Fibroblast of lung (primary cell): ENCODE measurements around the gene TEX12. TPM values are rescaled to one million over a fixed set of nuclear protein-coding genes. Genes with fewer than 3 reads are reported as not detected.

ENCODE experiments used
- DNase-seq, 2 donors: peaks; one replicate each; pipeline versions ENCODE4 v3.0.0 to v3.0.0-alpha.2; 2010; ENCODE audit warnings: low read depth in 2 of 2
- H2AFZ ChIP-seq: 2 replicates; pipeline ENCODE4 v1.5.1; 2012; ENCODE audit warnings: low read length, control low read depth, inconsistent platforms
- H3K27ac ChIP-seq: 2 replicates; pipeline ENCODE4 v1.5.1; 2011; ENCODE audit warnings: low read length, control low read depth; ENCODE audit not compliant: insufficient read depth
- H3K27me3 ChIP-seq: 2 replicates; pipeline ENCODE4 v1.5.1; 2011; ENCODE audit warnings: mild to moderate bottlenecking, low read length; ENCODE audit not compliant: control insufficient read depth, insufficient read depth
- H3K36me3 ChIP-seq: 2 replicates; pipeline ENCODE4 v1.5.1; 2011; ENCODE audit warnings: low read length; ENCODE audit not compliant: control insufficient read depth, insufficient read depth
- H3K4me1 ChIP-seq: 2 replicates; pipeline ENCODE4 v1.5.1; 2011; ENCODE audit warnings: low read length; ENCODE audit not compliant: control insufficient read depth, insufficient read depth; ENCODE audit errors: extremely low read depth
- H3K4me2 ChIP-seq: 2 replicates; pipeline ENCODE4 v1.5.1; 2011; ENCODE audit warnings: low read length, control low read depth; ENCODE audit not compliant: insufficient read depth; ENCODE audit errors: extremely low read depth
- H3K4me3 ChIP-seq, 4 experiments: fragments of 200-600 bp in 1 of 4; sonication (generic) in 1 of 4; replicated peaks in 1 of 4; 2 replicates each; pipeline ENCODE4 v1.5.1; 2011 to 2016; ENCODE audit warnings: low read length in 4 of 4, low read depth in 3 of 4, mild to moderate bottlenecking in 3 of 4, control low read depth in 2 of 4, inconsistent platforms in 1 of 4, mixed read lengths in 1 of 4; ENCODE audit not compliant: insufficient read depth in 1 of 4; ENCODE audit errors: control extremely low read depth in 1 of 4
- H3K79me2 ChIP-seq: 2 replicates; pipeline ENCODE4 v1.5.1; 2012; ENCODE audit warnings: mild to moderate bottlenecking, low read length, inconsistent platforms; ENCODE audit not compliant: control insufficient read depth, insufficient read depth
- H3K9ac ChIP-seq: 2 replicates; pipeline ENCODE4 v1.5.1; 2011; ENCODE audit warnings: mild to moderate bottlenecking, low read length, control low read depth; ENCODE audit not compliant: insufficient read depth
- H3K9me3 ChIP-seq: 2 replicates; pipeline ENCODE4 v1.5.1; 2012; ENCODE audit warnings: low read depth, low read length; ENCODE audit not compliant: control insufficient read depth, insufficient read depth
- H4K20me1 ChIP-seq: 2 replicates; pipeline ENCODE4 v1.5.1; 2011; ENCODE audit warnings: low read length; ENCODE audit not compliant: control insufficient read depth, insufficient read depth; ENCODE audit errors: extremely low read depth
- EZH2 ChIP-seq: IDR thresholded peaks from 2 replicates; pipeline ENCODE4 v1.5.1; 2012; ENCODE audit warnings: low read length, control low read depth, mild to moderate bottlenecking; ENCODE audit errors: missing control alignments
- polyA plus RNA-seq, 2 donors: library from polyadenylated mRNA; depleted of rRNA in 1 of 2; stranded (reverse) in 1 of 2; unstranded in 1 of 2; fragments of >200 nt; gene quantifications; 2 replicates each; pipeline ENCODE4 v1.2.1, GENCODE V29; 2011 to 2012; ENCODE audit warnings: missing spikeins in 1 of 2
- total RNA-seq: library from RNA; depleted of rRNA; stranded (reverse); fragments of >200 nt; gene quantifications from 2 replicates; pipeline ENCODE4 v1.2.1, GENCODE V29; 2014
- TF ChIP-seq, protein P1 (sequence below), 2 donors: IDR thresholded peaks in 1 of 2; conservative IDR thresholded peaks in 1 of 2; 1 replicate in 1 of 2; 2 replicates in 1 of 2; pipeline ENCODE4 v1.5.1; 2011 to 2012; ENCODE audit warnings: low read length in 2 of 2, control low read depth in 1 of 2, inconsistent platforms in 1 of 2, low read depth in 1 of 2, mild to moderate bottlenecking in 1 of 2

TEX12 gene
- total and polyA plus RNA-seq, 2 donors (not counting 1 experiment from before 2014, with no cell fraction given) = 0.09 to 0.17 TPM

DNA sequence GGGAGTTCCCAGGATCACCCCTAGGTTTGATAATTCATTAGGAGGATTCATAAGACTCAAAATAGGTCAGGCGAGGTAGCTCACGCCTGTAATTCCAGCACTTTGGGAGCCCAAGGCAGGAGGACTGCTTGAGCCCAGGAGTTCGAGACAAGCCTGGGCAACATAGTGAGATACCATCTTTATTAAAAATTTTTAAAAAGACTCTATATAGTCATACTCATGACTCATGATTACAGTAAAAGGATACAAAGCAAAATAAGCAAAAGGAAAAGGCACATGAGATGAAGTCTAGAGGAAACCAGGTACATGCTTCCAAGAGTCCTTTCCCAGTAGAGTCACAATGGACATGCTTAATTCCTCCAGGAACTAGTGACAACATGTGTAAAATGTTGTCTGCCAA, 45.1 kb downstream of the TEX12 start:
- Histone ChIP-seq H3K9ac (no peak overlapping the region), H3K4me1 (peaks cover 6% of the 10 kb centered on the region), H3K9me3 (no peaks in the 10 kb centered on the region), H3K4me2 (no peak overlapping the region), H3K79me2 (no peaks in the 10 kb centered on the region), H2AFZ (no peak overlapping the region), H3K36me3 (no peaks in the 10 kb centered on the region), H4K20me1 (no peaks in the 10 kb centered on the region), H3K27ac (no peak overlapping the region), H3K27me3 (no peaks in the 10 kb centered on the region), H3K4me3 (no peak overlapping the region)
- TF ChIP-seq, protein P1, sequence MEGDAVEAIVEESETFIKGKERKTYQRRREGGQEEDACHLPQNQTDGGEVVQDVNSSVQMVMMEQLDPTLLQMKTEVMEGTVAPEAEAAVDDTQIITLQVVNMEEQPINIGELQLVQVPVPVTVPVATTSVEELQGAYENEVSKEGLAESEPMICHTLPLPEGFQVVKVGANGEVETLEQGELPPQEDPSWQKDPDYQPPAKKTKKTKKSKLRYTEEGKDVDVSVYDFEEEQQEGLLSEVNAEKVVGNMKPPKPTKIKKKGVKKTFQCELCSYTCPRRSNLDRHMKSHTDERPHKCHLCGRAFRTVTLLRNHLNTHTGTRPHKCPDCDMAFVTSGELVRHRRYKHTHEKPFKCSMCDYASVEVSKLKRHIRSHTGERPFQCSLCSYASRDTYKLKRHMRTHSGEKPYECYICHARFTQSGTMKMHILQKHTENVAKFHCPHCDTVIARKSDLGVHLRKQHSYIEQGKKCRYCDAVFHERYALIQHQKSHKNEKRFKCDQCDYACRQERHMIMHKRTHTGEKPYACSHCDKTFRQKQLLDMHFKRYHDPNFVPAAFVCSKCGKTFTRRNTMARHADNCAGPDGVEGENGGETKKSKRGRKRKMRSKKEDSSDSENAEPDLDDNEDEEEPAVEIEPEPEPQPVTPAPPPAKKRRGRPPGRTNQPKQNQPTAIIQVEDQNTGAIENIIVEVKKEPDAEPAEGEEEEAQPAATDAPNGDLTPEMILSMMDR (conservative IDR thresholded peaks at IDR 0.05 in 1 of 2, IDR thresholded peaks at IDR 0.05 in 1 of 2; ENCODE audit: low read depth in 1 of 2, low read length in 2 of 2) = no peak
- no peak for TF ChIP-seq EZH2
- DNase-seq = no peak

DNA sequence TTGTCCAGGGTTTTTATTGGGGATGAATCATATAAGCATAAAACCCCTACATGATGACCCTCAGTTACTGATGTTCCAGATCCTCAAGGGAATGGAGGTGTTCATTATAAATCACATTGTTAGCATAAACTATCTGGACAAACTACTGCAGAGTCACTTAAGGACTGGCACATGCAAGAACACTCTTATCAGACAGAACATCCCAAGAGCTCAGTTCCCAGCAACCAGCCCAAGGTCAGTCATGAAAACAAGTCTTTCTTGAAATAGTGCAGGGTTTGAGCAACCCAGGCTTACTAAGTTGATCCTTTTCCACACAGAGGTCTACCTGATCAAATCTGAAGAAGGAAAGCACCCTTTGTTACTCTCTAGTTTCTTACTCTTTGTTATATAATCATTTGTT, 45.5 kb downstream of the TEX12 start:
- Histone ChIP-seq H4K20me1 (no peaks in the 10 kb centered on the region), H3K4me2 (no peak overlapping the region), H3K9me3 (no peaks in the 10 kb centered on the region), H2AFZ (no peak overlapping the region), H3K79me2 (no peaks in the 10 kb centered on the region), H3K9ac (no peak overlapping the region), H3K36me3 (no peaks in the 10 kb centered on the region), H3K27ac (no peak overlapping the region), H3K4me3 (no peak overlapping the region), H3K4me1 (peaks cover 6% of the 10 kb centered on the region), H3K27me3 (no peaks in the 10 kb centered on the region)
- DNase-seq = no peak
- TF ChIP-seq, protein P1 (conservative IDR thresholded peaks at IDR 0.05 in 1 of 2, IDR thresholded peaks at IDR 0.05 in 1 of 2; ENCODE audit: low read depth in 1 of 2, low read length in 2 of 2) = no peak
- TF ChIP-seq EZH2 = no peak

DNA sequence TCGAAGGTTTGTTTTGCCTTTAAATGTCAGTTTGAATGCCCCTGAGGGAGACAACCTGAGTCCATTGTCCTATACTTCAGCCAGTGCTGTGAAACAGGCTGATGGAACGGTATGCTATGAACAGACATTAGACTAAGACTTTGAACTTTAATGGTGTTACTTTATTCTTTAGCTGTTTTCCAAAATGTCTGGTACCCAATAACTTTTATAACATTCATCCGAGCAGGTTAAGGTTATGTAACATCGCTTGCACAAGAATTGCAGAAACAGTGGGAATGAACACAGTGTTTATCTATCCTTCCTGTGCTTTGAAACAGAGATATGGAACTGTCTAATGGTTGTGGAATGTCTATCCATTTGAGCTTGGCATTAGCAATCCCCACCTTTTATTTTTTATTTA, 46.6 kb downstream of the TEX12 start:
- Histone ChIP-seq H3K27me3 (no peaks in the 10 kb centered on the region), H3K4me1 (peaks cover 6% of the 10 kb centered on the region), H3K36me3 (no peaks in the 10 kb centered on the region), H3K79me2 (no peaks in the 10 kb centered on the region), H3K9ac (no peak overlapping the region), H2AFZ (no peak overlapping the region), H3K27ac (no peak overlapping the region), H3K9me3 (no peaks in the 10 kb centered on the region), H3K4me3 (no peak overlapping the region), H3K4me2 (no peak overlapping the region), H4K20me1 (no peaks in the 10 kb centered on the region)
- TF ChIP-seq, protein P1 (conservative IDR thresholded peaks at IDR 0.05 in 1 of 2, IDR thresholded peaks at IDR 0.05 in 1 of 2; ENCODE audit: low read depth in 1 of 2, low read length in 2 of 2) = no peak
- no peak for TF ChIP-seq EZH2
- peak in 1 of 2 donors; percentile 47 for DNase-seq
